Measurements from ENCODE around the gene FOSL2.

The FOSL2 gene

GRCh38 chr2:28449488-28450395, 57.1 kb downstream of the FOSL2 start:
- peak; percentile 77 to 85 for DNase-seq (ENCODE audit: low read depth in 2 of 2)

- no peak for DNase-seq (ENCODE audit: low read depth in 2 of 2)
Observed at GRCh38 chr2:28450901-28451565, 58.4 kb downstream of the FOSL2 start.

GRCh38 chr2:28451793-28452533, 59.3 kb downstream of the FOSL2 start:
- DNase-seq (ENCODE audit: low read depth in 2 of 2): no peak

GRCh38 chr2:28452534-28453081, 60.0 kb downstream of the FOSL2 start:
- DNase-seq (ENCODE audit: low read depth in 2 of 2): peak; percentile 62 to 63

- no peak for DNase-seq (ENCODE audit: low read depth in 2 of 2)
Observed at GRCh38 chr2:28453396-28453795, 60.7 kb downstream of the FOSL2 start.

GRCh38 chr2:28454016-28454930, 61.6 kb downstream of the FOSL2 start:
- no peak for DNase-seq (ENCODE audit: low read depth in 2 of 2)

GRCh38 chr2:28457237-28457636, 64.6 kb downstream of the FOSL2 start:
- DNase-seq (ENCODE audit: low read depth in 2 of 2): no peak

GRCh38 chr2:28461056-28461455, 68.4 kb downstream of the FOSL2 start:
- no peak for DNase-seq (ENCODE audit: low read depth in 2 of 2)

- DNase-seq (ENCODE audit: low read depth in 2 of 2): no peak
Observed at GRCh38 chr2:28462122-28462521, 69.5 kb downstream of the FOSL2 start.

GRCh38 chr2:28463211-28463816, 70.7 kb downstream of the FOSL2 start:
- DNase-seq (ENCODE audit: low read depth in 2 of 2): no peak

- no peak for DNase-seq (ENCODE audit: low read depth in 2 of 2)
Observed at GRCh38 chr2:28463893-28464292, 71.2 kb downstream of the FOSL2 start.

- DNase-seq (ENCODE audit: low read depth in 2 of 2): no peak
Observed at GRCh38 chr2:28465148-28465885, 72.7 kb downstream of the FOSL2 start.
